Left ventricle myocardium inferior (tissue), 1 donor: ENCODE results near the gene NRN1. TPM values are rescaled to one million over a fixed set of nuclear protein-coding genes. Genes with fewer than 3 reads are reported as not detected.

Experiments
- DNase-seq: peaks from one replicate; pipeline ENCODE4 v3.0.0-alpha.2; 2020
- H3K27ac ChIP-seq: fragments of 200-600 bp; replicated peaks from 2 replicates; pipeline ENCODE4 v1.8.0; 2021
- H3K27me3 ChIP-seq: fragments of 200-600 bp; 2 replicates; pipeline ENCODE4 v1.8.0; 2021; ENCODE audit warnings: low read depth
- H3K36me3 ChIP-seq: fragments of 200-600 bp; 2 replicates; pipeline ENCODE4 v1.8.0; 2021
- H3K4me1 ChIP-seq: fragments of 200-600 bp; 2 replicates; pipeline ENCODE4 v1.8.0; 2021
- H3K4me3 ChIP-seq: fragments of 200-600 bp; 2 replicates; pipeline ENCODE4 v1.8.0; 2021; ENCODE audit warnings: mild to moderate bottlenecking, moderate library complexity
- H3K9me3 ChIP-seq: fragments of 200-600 bp; replicated peaks from 2 replicates; pipeline ENCODE4 v1.8.0; 2021
- CTCF ChIP-seq: fragments of 200-600 bp; IDR thresholded peaks from 2 replicates; pipeline ENCODE4 v1.8.0; 2021; ENCODE audit warnings: antibody characterized with exemption, mild to moderate bottlenecking, borderline replicate concordance
- intact Hi-C: fragments of 100-400 bp; cut with micrococcal nuclease; formaldehyde crosslinking; loops from one replicate; pipeline ENCODE4 v1.11.0; 2022
- total RNA-seq: library from RNA; stranded (reverse); fragmentation: NEBNext Ultra II Directional; extraction: Animal tissue kit (Norgen Biotek cat#: 25700); gene quantifications from one replicate; pipeline ENCODE4 v1.2.1, GENCODE V29; 2021
- donor health status: DM: no; HTN: yes; CAD: no; lungs with severe emphysema.

Gene NRN1
- total RNA-seq, 1 donor from 2014 or later, result 8.8 TPM

GRCh38 chr6:6003621-6004366 is 2.9 kb downstream of the NRN1 start:
- DNase-seq, result no peak
- no peaks in the 10 kb centered on the region for H3K9me3 ChIP-seq
- intact Hi-C loops, result no loop called here
- peak overlapping the region; percentile 87 for H3K27ac ChIP-seq
- TF ChIP-seq CTCF, result no peak
- no peaks in the 10 kb centered on the region for H3K36me3 ChIP-seq
- H3K4me3 ChIP-seq, result peak overlapping the region; percentile 64
- H3K27me3 ChIP-seq, result peaks cover 100% of the 10 kb centered on the region
- peaks cover 78% of the 10 kb centered on the region for H3K4me1 ChIP-seq

- TF ChIP-seq CTCF, result no peak
- DNase-seq, result no peak
- Histone ChIP-seq H3K27me3 (peaks cover 100% of the 10 kb centered on the region), H3K27ac (peak overlapping the region; percentile 87), H3K36me3 (no peaks in the 10 kb centered on the region), H3K4me1 (peaks cover 78% of the 10 kb centered on the region), H3K9me3 (no peaks in the 10 kb centered on the region), H3K4me3 (peak overlapping the region; percentile 64)
- intact Hi-C loops, result no loop called here
Measured at GRCh38 chr6:6002848-6003620, 3.7 kb downstream of the NRN1 start.

- H3K4me1 ChIP-seq, result peaks cover 78% of the 10 kb centered on the region
- H3K4me3 ChIP-seq, result peak overlapping the region; percentile 64
- H3K9me3 ChIP-seq, result no peaks in the 10 kb centered on the region
- no peaks in the 10 kb centered on the region for H3K36me3 ChIP-seq
- peaks cover 100% of the 10 kb centered on the region for H3K27me3 ChIP-seq
- TF ChIP-seq CTCF, result no peak
- H3K27ac ChIP-seq, result no peak overlapping the region
- intact Hi-C loops, result no loop called here
- DNase-seq, result no peak
Measured at GRCh38 chr6:6002005-6002847, 4.5 kb downstream of the NRN1 start.

GRCh38 chr6:6001443-6001842 is 5.3 kb downstream of the NRN1 start:
- H3K9me3 ChIP-seq, result no peaks in the 10 kb centered on the region
- no peaks in the 10 kb centered on the region for H3K36me3 ChIP-seq
- H3K4me3 ChIP-seq, result no peak overlapping the region
- H3K27ac ChIP-seq, result no peak overlapping the region
- peaks cover 100% of the 10 kb centered on the region for H3K27me3 ChIP-seq
- intact Hi-C loops, result no loop called here
- H3K4me1 ChIP-seq, result peaks cover 78% of the 10 kb centered on the region
- TF ChIP-seq CTCF, result no peak
- DNase-seq, result no peak

- peak overlapping the region; percentile 74 for H3K4me3 ChIP-seq
- intact Hi-C loops, result no loop called here
- H3K4me1 ChIP-seq, result peaks cover 84% of the 10 kb centered on the region
- no peak for DNase-seq
- no peaks in the 10 kb centered on the region for H3K9me3 ChIP-seq
- no peaks in the 10 kb centered on the region for H3K36me3 ChIP-seq
- H3K27ac ChIP-seq, result peak overlapping the region; percentile 87
- no peak for TF ChIP-seq CTCF
- H3K27me3 ChIP-seq, result peaks cover 100% of the 10 kb centered on the region
Measured at GRCh38 chr6:5999688-6000608, 6.8 kb downstream of the NRN1 start.
